DMS153 treated with DMSO at 0.1 percent for 48 hours (cell line): ENCODE results near the gene CAPN8.

Source experiments
- DNase-seq: peaks from one replicate; lab custom pipeline; 2025; ENCODE audit not compliant: unreplicated experiment; lab: John Stamatoyannopoulos, UW

CAPN8 gene

DNA sequence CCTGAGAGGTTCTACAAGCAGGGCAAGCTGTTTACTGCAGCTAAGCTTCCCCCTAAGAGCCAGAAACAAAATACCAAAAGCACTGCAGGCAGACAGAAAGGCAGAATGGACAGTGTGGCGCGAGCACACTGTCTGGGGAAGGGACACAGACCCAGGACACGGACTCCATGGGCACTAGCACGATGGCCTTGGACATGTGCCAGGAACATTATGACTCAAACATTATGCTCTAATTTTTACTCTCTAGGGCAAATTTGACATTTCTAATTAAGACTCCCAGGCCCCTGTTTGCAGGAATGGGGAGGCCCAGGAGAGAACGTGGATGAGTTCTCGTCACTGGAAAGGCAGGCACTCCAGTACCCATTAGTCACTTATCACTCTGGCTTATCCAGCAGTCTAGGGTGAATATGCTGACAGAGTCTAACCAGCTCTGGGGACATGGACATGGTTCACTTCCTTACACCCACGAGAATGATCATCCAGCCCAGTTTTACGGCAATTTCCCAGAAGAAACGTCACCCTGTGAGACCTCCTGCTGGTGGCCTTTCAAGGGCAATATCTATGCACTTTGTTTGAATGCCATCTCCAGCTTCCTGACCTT is 45.1 kb downstream of the CAPN8 start:
- no peak for DNase-seq

DNA sequence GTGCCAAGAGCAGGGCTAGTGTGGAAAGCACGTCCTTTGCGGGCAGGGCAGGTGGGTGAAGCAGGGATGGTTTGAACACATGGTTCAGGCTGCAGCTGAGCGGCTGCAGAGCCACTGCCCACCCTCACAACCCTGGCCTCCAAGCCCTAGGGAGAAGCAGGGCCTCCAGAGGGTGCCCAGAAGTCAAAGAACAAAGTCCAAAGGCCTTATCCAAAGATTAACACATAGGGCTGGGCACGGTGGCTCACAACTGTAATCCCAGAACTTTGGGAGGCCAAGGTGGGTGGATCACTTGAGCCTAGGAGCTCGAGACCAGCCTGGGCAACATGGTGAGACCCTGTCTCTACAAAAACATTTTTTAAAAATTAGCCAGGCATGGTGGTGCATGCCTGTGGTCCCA is 46.8 kb downstream of the CAPN8 start:
- DNase-seq = no peak

DNA sequence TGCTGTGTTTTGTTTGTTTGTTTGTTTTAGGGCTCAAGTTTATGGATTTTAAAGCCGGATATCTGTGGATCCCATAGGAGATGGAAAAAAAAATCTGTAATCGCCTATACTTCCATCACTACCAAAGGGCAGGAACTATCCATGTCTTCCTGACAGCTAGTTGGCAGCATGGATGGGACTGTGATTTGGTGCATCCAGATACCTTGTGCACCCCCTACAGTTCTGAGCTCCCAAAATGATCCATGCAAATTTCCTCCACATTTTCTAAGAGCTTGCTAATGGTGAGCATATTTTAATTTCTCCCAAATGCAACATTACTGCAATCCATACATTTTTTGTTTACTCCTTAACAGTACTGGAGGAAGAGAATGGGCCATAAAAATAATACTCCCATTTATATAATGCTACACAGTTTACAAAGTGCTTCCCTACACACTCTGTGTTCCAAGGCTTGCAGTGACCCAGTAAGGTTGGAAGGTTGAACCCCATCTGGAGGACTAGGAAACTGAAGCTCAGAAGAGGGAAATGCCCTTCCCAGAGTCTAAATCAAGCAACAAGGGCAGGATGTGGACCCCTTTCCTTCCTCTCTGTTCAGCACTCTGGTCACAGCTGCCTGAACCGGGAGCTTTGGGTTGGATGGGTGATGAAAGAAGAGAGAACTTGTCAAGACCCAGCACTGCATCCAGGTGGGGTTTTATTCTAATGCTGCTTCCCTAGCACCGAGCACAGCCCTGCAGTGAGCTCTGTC is 48.0 kb downstream of the CAPN8 start:
- DNase-seq = no peak

DNA sequence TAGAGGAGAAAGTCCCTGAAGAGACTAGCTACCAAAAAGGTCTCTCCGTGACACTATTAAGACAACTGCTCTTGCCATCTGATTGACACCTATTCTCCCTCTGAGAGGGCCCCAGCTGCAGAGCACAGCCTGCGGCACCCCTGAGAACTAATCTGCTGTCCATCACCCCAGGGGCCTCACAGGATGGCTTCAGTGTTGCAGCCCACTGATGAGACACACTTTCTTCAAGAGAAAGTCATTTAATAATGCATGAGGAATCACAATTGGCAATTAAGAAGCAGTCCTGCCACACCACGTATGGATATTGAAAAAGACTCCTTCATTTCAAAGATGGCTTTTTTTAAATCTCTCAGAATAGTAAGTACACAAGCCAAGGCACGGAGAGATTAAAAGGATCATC is 48.9 kb downstream of the CAPN8 start:
- DNase-seq = no peak

DNA sequence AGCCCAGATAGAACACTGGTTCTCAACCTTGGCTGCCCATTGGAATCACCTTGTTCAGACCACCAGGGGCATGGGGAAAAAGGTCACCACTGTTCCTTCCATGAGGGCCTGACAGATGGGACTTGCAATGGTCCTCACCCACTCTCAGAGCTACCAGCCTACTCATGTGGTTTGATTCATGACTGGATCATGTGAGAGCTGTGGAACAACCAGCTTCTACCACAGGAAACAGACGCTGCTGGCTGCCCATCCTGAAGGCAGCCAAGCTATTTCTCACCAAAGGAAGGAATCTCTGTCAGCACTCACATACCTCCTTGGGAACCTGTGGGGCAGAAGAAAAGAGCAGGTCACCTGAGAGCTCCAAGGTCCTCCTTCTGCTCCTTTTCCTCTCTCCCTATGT is 53.6 kb downstream of the CAPN8 start:
- DNase-seq = no peak

DNA sequence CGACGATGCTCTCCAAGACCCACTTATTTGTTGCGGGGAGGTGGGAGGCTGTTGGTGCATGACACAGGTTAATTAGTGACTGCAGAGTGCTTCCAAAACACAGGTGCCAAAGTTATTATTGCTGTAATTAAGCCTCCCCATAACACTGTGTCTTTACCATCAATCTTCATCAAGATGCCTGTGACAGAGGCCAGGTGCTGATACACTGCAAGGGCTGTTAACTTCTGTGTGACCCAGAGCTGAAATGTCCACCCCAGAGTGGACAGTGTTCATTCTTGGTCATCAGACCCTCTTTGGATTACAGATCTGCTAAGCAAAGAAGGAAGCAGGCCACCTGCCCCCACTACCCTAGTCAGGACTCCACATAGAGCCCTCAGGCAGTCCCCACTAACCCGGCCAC is 55.5 kb downstream of the CAPN8 start:
- DNase-seq = no peak

DNA sequence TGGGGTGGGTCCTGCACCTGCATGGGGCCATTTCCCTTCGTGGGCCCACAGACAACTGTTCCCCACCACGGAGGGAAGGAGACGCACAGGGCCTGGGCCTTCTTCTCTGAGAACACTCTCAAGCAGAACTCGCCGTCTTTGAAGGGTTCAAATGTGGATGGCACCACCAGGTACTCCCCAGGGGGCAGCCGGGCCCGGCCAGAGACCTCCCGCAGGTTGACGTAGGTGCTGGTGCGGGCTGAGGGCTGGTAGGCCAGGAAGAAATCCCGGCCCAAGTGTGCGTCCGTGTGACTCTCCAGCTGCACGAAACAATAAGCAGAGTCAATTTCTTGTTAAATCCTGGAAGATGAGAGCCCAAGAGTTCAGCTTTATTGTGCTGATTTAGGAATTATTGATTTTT is 56.4 kb downstream of the CAPN8 start:
- DNase-seq = no peak

DNA sequence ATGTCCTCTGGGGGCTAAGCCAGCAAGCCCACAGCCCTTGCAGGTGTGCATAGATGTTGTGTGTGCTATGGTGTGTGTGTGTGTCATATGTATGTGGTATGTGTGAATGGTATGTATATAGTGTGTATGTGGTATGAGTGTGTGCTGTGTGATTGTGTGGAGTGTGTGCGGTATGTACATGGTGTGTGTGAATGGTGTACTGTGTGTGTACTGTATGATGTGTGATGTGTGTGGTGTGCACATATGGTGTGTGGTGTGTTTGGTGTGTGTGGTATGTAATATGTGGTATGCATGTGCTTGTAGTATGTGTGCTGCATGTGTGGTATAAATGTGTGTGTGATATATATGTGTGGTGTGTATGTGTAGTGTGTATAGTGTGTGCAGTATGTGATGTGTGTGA is 107.0 kb downstream of the CAPN8 start:
- no peak for DNase-seq

DNA sequence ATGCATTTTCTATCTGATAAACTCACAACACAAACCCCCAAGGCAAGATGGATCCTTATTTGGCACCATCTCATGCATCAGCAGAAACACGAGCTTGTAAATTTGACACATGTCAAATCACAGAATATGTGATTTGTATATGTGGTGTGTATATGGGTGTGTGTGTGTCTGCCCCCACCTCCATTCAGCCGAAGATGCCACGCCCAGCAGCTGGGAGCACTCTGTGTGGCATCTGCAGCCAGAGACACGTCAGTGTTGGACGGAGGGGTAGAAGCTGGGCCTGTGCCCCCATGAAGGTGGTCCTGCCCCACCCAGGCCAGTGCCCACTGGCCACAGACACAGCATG is 108.4 kb downstream of the CAPN8 start:
- no peak for DNase-seq

DNA sequence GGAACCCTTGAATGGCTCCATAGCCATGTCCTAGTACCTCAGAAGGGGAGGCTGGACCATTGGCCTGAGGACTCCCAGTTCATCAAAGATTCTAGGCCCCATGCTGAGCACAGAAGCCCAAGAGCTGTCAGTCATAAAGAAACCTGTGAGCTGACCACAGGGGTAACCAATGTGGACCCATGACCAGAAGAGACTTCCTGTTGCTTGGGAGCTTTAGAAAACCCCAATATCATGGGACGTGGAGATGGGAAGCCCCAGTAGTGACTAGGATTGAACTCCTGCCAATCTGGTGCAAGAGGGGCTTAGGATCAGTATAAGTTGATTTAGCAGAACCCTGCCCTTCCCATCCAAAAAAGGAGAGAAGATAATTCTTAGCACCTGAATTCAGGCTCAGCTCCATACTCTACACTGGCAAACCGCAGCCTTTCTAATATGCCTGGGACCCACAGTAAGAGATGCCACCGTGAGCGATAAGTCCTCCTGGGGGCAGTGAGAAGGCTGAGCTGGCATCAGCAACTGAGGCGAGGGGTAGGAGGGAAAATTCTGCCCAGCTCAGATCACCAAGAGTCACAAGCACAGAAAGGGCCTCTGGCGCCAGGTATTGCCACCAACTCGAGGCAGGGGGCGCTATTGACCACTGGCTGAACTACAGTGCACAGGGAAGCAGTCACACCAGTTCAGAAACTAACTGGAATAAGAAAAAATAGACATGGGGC is 108.9 kb downstream of the CAPN8 start:
- no peak for DNase-seq

DNA sequence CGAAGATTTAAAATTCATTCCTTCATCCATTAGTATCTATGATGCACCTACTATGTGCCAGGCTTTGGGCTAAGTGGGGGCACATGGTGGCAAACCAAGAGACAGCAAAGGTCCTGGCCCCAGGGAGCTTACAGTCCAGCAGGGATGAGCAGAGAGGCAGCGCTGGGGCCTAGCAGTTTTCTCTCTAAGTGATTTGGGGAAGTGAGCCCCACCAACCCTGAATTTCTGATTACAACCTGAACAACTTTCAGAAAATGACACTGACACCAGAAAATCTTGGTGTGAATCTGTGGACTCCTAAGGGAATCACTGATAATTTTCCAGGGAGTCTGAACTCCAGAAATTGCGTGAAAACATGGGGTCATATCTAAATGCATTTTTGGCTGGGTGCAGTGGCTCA is 111.5 kb downstream of the CAPN8 start:
- no peak for DNase-seq

DNA sequence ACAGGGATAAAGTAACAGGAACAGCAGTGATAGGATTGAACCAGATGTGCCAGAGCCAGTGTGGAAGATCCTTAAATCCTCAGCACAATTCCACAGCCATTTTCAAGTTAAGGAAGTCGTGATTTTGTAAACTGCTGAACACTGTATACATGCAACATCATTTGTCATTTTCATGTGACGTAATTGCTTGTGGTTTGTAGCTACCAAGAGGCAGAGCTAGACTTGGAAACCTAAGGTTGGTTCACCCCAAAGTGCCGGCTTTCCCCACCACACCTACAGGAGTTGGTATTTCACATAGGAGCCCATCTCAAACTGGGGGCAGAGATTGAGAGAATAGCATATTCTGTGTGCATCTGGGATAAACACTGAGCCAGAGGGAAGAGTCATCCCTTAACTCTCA is 113.9 kb downstream of the CAPN8 start:
- no peak for DNase-seq

DNA sequence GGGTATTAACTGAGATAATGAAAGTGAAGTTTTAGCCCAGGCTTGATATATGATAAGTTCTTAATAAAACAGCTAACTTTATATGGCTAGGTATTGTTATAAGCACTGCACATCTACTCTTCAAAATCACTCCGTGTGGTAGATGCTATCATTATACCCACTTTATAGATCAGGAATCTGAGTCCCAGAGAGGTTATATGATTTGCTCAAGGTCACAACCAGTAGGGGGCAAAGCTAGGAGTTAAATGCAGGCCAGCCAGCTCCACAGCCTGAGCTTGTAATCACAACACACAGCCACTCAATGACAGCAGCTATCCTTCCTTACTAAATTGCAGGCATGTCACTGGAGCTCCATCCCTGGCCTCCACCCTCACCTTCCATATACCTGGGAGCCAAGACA is 115.8 kb downstream of the CAPN8 start:
- no peak for DNase-seq

DNA sequence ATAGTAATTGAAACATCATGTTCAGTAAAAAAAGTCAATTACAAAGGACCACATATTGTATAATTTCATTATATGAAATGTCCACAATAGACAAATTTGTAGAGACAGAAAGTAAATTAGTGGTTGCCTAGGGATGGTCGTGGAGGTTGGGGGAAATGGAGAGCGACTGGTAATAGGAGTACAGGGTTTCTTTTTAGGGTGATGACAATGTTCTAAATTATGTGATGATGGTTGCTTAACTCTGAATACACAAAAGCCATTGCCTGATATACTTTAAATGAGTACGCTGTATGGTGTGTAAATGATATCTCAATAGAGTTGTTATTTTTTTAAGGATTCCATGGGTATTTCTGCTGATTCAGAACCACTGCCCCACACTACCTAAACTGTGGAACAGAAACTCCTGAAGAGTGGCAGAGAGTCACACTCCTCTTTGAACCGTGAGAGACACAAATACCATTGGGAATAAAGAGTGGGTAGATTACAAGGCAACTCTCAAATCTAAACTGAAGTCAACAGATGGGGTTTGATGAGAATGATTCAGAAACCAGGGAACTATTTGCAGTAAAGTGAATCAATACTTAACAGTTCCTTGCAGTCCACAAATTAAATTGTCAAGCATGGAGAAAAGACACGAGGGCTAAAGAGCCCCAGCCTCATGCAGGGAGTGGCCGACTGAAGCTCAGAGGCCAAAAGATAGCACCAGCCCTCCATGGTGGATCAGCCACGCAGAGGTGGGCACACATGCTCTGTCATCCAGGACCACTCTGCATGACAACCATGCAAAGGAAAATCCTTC is 118.0 kb downstream of the CAPN8 start:
- no peak for DNase-seq

DNA sequence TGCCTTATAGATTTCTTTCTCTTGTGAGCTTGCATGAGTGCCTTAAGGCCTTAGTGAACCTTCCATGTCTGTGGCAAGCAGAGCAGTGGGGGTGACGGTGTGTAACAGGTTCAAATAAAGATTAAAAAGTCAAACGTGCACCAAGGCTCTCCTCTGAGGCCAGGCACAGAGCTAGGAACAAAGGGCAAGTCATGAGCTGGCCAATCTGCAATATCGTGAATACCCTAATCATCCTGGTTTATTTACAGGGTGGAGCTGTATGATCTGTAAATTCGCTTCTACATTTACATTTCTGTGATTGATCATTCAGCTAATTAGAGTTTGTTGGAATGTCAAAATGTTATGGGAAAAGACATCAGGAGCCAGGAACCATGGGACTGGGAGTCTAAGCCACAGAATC is 120.2 kb downstream of the CAPN8 start:
- DNase-seq = no peak

DNA sequence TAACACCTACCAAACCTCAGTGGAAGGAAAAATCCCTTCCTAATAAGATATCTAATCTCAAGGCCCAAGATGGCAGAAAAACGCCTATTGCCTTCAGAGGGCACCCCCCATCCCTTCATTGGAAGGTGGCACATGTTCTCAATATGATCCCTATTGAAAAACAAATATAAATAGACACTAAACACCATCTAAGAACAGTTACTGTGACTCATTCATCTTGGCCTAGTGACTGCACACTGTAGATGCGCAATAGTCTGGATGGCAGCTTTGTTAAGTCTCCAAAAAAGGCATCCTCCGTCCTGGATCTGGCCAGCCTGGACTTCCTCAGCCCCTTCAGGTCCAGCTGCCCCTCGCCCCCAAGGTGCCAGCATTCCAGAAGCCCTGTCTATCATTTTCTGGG is 121.9 kb downstream of the CAPN8 start:
- DNase-seq = no peak

DNA sequence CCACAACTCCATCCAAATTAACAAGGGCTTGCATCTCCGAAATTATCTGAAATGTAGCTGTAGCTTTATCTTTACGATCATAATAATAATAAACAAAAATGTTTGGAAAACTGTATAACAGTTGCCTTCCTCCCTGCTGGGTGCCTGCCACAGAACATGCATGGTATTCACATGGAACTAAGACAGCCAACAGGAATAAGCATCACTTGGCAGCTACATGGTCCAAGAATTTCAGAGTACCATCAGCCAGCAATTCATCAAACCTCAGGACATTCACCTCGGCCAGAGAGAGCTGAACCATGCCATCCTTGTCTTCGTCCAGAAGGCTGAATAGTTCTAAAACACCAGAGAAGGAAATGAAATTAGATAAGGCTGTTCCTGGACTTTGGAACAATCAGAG is 122.7 kb downstream of the CAPN8 start:
- DNase-seq = no peak

DNA sequence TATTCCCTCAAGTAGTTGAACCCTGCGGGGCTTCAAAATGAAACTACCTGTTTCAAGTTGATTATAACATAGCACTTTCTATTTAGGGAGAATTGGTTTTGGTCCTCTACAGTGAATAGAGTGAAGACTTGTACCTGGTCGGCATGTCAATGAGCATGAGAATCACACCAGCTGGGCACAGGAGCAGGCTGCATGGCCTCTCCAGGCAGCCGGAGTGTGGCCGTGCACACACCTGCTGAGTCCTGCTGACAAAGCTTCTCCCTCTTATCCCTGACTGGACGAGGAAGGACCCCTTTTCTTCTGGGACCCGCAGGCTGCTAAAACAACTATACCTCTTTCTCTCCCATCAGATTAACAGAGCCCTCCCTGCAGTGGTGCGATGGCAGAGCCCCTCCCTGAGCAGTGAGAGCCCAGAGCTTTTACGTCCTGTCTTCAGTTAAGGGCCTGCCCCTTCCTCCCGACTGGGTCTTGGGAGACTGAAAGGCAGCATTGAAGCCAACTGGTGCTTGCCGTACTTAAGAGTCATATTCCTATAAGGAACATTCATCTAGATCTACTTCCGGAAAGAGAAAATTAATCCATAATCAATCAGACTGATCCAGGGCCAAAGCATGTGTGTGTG is 124.9 kb downstream of the CAPN8 start:
- DNase-seq = no peak

DNA sequence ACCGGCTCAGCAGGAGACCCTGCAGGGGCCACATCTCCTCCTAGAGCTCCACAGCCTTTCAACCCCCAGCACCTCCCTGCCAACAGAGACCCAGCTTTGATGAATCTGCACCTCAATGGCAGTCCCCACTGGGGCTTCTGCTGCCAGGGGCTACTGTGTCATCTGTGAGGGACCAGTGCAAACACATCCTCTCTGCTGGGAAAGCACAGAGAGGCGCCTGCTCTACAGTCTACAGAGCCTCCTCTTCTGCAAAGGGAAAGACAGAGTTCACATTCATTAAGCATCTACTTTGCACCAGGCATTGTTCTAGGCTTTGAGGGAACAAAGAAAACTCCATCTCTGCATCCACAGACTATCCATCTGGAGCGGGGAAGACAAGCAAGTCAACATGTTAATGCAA is 125.8 kb downstream of the CAPN8 start:
- DNase-seq = no peak

DNA sequence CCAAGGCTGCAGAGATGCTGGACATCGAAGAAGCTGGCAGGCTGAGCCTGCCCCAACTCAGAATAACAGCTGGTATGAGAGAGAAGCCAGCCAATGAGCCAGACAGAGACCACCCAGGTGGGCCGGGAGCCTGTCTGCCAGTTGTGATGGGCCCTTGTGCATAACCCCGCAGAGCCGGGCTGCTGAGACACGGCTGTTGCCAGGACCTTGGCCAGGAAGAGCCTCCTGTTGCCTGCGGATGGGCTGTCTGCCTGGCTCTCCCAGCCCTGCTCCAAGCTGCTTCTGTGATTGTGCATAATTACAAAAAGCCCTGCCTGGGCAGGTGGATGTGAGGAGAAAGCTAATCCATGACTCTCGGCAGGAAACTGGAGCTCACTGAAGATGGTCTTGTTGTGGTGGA is 126.5 kb downstream of the CAPN8 start:
- DNase-seq = no peak

DNA sequence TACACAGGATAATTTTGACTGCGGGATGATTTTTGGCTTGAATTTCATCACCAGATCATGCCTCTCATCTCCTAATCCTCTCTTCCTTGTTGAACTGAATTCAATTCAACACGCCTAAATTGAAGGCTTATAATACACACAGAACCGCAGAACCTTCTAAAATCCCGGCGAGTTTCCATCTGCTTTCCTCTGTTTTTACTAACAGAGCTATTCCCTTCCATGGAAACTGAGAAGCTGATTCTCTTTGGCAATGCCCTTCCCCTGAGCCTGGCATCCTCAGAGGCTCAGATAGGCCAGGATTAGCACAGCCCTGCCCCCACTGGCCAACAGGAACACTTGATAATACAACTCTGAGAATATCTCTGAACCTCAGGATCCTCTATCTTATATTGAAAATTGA is 130.2 kb downstream of the CAPN8 start:
- DNase-seq = no peak
